Measurements from ENCODE around the gene MBD5.

MBD5 gene

DNA sequence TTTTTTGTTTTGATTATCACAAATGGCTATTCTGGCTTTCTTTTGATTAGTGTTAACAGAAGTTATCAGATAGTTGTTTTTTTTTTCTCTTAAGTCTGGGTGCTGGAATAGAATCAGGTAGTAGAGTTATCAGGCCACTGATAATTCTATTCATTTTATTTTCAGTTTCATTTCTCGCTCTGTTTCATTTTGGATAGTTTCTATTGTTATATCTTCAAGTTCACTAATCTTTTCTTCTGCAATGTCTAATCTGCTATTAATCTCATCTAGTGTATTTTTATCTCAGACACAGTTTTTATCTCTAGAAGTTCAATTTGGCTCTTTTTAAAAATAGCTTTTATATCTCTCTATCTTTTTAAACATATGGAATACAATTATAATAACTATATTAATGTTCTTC is 381.9 kb downstream of the MBD5 start:
- intact Hi-C loops (cut with DNase I) = no loop called here
- no peak for DNase-seq

GRCh38 chr2:148410899-148411298 is 390.0 kb downstream of the MBD5 start:
- intact Hi-C loops (cut with DNase I) = no loop called here
- DNase-seq = no peak

- DNase-seq = no peak
- intact Hi-C loops (cut with DNase I) = no loop called here
Observed at GRCh38 chr2:148416248-148416647, 395.4 kb downstream of the MBD5 start.

- DNase-seq = no peak
- intact Hi-C loops (cut with DNase I) = no loop called here
Observed at GRCh38 chr2:148430101-148430500, 409.2 kb downstream of the MBD5 start.

DNA sequence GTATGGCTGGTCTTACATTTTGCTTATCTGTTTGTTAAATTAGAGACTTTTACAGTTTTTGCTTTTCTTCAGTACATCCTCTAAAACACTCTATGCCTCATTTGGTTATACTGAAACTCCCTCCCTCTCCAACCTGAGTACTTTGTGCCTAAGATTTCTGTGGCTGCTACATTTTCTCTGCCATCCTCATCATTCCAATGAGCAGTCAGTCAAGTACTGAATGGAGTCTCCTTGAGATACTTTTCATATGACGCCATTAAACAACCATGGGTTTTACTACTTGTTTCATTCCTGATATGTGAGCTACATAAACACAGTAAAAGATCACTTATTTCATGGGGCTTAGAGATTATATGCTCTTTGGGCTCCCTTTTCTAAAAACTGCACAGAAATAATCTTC is 427.0 kb downstream of the MBD5 start:
- no peak for DNase-seq
- intact Hi-C loops (cut with DNase I) = no loop called here

DNA sequence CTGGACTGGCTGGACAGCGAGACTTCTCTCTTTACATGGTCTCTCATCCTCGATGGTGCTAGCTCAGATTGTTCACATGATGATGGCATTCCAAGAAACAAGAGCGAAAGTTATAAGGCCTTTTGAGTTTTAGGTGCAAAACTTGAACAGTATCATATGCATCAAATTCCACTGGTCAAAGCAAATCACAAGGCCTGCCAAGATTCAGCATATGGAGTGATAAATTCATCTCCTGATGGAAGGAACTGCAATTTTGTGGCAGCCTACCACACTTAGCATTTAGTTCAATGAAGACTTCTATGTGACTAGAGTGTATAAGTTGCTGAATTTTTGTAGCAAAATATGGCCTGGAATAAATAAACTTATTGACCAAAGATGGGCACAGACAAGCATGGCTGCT is 429.6 kb downstream of the MBD5 start:
- no peak for DNase-seq
- intact Hi-C loops (cut with DNase I) = no loop called here

GRCh38 chr2:148451046-148451445 is 430.2 kb downstream of the MBD5 start:
- DNase-seq = no peak
- intact Hi-C loops (cut with DNase I) = no loop called here

DNA sequence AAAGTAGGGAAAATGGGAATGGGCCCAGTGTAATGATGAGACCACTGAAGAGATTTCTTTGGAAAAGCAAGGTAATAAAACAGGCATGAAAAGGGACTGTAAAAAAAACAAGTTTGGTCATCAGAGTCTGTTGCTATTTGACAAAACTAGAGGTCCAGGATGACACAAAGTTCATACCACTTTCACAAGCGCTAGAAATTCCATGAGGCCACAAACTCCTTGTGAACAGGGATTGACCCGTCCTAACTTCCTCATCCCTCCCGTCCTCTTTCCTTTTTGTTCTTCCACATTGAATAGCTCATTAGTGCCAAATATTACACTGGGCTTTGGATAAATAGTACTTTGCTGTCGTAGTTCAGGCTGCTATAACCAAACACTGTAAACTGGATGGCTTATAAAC is 434.9 kb downstream of the MBD5 start:
- DNase-seq = no peak
- intact Hi-C loops (cut with DNase I) = no loop called here

GRCh38 chr2:148458171-148458570 is 437.3 kb downstream of the MBD5 start:
- no peak for DNase-seq
- intact Hi-C loops (cut with DNase I) = no loop called here

DNA sequence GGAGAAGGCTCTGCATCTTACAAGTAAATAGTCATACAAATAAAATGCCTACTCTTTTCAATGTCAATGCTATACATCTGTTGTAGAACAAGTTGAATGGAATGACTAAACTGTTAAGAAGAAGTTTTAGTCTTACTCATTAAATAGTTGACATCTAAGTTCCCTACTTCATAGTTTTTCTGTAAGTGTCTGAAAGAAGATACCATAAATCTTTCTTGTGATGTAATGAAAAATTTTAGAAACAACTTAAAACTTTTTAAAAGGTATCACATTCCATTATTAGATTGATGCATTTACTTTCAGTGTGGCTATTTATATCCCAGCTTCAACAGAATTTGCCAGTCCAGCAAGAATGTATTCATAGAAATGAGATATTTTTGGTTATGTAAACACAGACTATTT is 438.5 kb downstream of the MBD5 start:
- no peak for DNase-seq

GRCh38 chr2:148461876-148462275 is 441.0 kb downstream of the MBD5 start:
- DNase-seq = no peak
- intact Hi-C loops (cut with DNase I) = no loop called here

More for the DNA sequence above, 438.5 kb downstream of the MBD5 start:
- intact Hi-C loops (cut with DNase I) = no loop called here

- DNase-seq = no peak
- intact Hi-C loops (cut with DNase I) = no loop called here
Observed at GRCh38 chr2:148475626-148476025, 454.7 kb downstream of the MBD5 start.

DNA sequence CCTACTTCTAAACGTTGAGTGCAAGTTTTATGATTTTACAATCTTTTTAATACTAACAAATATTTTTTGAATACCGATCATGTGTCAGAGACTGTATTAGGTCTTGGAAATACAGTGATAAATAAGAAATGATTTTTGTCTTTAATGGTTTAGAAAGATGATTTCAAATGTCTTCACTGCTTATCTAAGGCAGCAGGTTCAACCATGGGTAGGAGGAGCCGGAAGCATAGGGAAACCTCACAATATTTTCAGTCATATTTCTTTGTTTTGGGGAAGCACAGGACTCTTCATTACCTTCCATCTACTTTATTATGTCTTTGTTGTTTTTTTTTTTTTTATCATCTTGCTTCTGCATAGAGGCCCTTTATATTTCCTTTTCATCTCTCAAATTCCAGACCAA is 458.5 kb downstream of the MBD5 start:
- intact Hi-C loops (cut with DNase I) = no loop called here
- no peak for DNase-seq

GRCh38 chr2:148483665-148484064 is 462.8 kb downstream of the MBD5 start:
- intact Hi-C loops (cut with DNase I) = no loop called here
- DNase-seq = no peak

- no peak for DNase-seq
- intact Hi-C loops (cut with DNase I) = no loop called here
Observed at GRCh38 chr2:148484066-148484465, 463.2 kb downstream of the MBD5 start.

GRCh38 chr2:148486655-148487054 is 465.8 kb downstream of the MBD5 start:
- DNase-seq = no peak
- intact Hi-C loops (cut with DNase I) = no loop called here

- DNase-seq = no peak
- intact Hi-C loops (cut with DNase I) = no loop called here
Observed at GRCh38 chr2:148487439-148487838, 466.5 kb downstream of the MBD5 start.

DNA sequence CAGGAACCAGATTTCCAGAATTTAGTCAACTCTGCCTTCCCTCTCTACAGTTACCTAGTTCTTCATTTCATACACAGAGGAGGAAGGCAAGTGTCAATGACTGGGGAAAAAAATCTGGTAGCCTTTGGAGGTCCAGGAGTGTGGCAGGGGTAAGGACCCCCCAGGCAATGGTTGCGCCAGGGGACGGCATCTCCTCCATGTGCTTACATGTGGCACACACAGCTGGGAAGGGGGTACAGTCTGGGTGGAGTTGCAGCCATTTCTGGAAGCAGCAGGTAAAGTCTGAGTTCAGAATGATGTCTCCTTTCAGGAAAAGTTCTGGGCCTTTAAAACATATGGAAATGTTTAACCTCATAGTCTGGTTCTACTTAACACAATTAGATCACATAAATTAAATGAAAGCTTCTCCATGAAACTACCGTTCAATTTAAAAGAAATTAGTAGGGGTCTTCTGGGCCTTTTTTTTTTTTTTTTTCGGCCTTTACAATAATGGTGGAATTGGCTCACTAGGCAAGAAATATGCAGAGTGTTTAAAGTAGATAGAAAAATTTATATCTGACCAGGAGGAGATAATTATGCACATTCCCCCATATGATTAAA is 470.0 kb downstream of the MBD5 start:
- DNase-seq = no peak
- intact Hi-C loops (cut with DNase I) = no loop called here

GRCh38 chr2:148493822-148494563 is 473.1 kb downstream of the MBD5 start:
- intact Hi-C loops (cut with DNase I) = no loop called here

GRCh38 chr2:148495586-148495985 is 474.7 kb downstream of the MBD5 start:
- DNase-seq = no peak
- intact Hi-C loops (cut with DNase I) = no loop called here

More at GRCh38 chr2:148493822-148494563, 473.1 kb downstream of the MBD5 start:
- no peak for DNase-seq

- intact Hi-C loops (cut with DNase I) = no loop called here
- no peak for DNase-seq
Observed at GRCh38 chr2:148501545-148501944, 480.7 kb downstream of the MBD5 start.

- DNase-seq = no peak
- intact Hi-C loops (cut with DNase I) = no loop called here
Observed at GRCh38 chr2:148503516-148503915, 482.6 kb downstream of the MBD5 start.

Measured in posterior cingulate gyrus (tissue), 11 donors.